HAP-1 (cell line): ENCODE data around the gene AVPR2.

Experiments used
- DNase-seq, 2 experiments: peaks; one replicate each; pipeline ENCODE4 v3.0.0-alpha.2; 2016 to 2020; ENCODE audit warnings: low spot score in 2 of 2
- H3K27me3 ChIP-seq: fragments of 250-450 bp; sonication (Bioruptor Pico); 2 replicates; pipeline ENCODE4 v1.5.1; 2020; ENCODE audit warnings: low read depth, mild to moderate bottlenecking, moderate library complexity
- H3K36me3 ChIP-seq: fragments of 250-450 bp; sonication (Bioruptor Pico); replicated peaks from 2 replicates; pipeline ENCODE4 v1.5.1; 2020; ENCODE audit warnings: mild to moderate bottlenecking
- H3K4me1 ChIP-seq: fragments of 250-450 bp; sonication (Bioruptor Pico); 2 replicates; pipeline ENCODE4 v1.5.1; 2020; ENCODE audit warnings: mild to moderate bottlenecking
- H3K4me3 ChIP-seq: fragments of 250-450 bp; sonication (Bioruptor Pico); 2 replicates; pipeline ENCODE4 v1.5.1; 2020; ENCODE audit warnings: mild to moderate bottlenecking, moderate library complexity
- H3K9me3 ChIP-seq: fragments of 250-450 bp; sonication (Bioruptor Pico); 2 replicates; pipeline ENCODE4 v1.5.1; 2020; ENCODE audit warnings: mild to moderate bottlenecking, moderate library complexity
- in situ Hi-C: fragments of 300-500 bp; cut with MboI; formaldehyde crosslinking; loops from 3 replicates; pipeline ENCODE4 v1.14.3; 2020; ENCODE audit warnings: low sequenced_read_pairs, inconsistent platforms, mixed read lengths

AVPR2 gene

DNA sequence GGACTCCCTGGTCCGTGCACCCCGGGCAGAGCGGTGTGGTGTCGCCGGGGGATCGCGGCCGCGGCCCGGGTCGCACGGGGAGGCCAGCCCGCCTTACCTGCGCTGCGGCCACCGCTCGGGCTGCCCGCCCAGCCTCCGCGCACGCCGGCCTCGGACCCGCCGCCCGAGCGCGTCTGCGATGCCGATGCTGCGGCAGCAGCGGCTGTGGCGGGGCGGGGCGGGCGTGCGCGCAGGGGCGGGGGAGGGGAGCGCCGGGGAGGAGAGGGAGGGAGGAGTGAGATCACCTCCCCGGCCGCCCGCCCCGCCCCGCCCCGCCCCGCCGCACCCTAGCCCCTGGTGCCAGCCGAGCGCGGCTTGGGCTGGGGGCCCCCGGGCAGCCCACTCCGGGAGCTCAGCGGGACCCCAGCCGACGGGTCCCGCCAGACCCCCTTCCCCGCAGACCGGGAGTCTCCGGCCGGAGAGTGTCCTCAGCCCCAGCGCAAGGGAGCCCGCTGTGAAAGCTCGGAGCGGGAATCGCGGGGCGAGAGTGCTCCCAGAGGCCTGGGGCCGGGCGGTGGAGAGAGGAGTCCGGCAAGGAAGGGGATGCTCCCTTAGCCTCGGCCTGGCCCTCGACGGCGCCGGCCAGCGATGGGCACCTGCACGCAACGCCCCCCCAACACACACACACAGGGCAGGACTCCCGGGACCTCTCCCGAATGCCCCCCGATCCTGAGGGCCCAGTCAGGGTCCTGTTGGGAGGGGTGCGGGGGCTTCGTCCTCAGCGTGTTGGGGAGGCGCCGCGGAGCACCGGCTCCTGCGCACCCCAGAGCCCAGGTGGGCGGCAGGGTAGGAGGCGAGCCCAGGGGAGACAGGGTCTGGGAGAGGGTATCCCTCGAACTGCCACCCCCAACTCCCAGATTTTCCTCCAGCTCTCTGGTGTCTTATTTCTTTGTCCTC, 18.2 kb upstream of the AVPR2 start, which contains the start of gene L1CAM:
Gene L1CAM (minus strand): TSS at position 206 of the 936 bp plus-strand sequence. CDS start 10,337 bp downstream, outside the sequence.
- Histone ChIP-seq H3K4me1 (peaks cover 5% of the 10 kb centered on the region; the same call in 1 of the 2 replicates), H3K27me3 (peaks cover 33% of the 10 kb centered on the region), H3K4me3 (peak within 1 kb of the TSS; percentile 27), H3K9me3 (no peaks in the 10 kb centered on the region), H3K36me3 (no peaks in the 10 kb centered on the region)
- peak; percentile 31 to 69 for DNase-seq
- in situ Hi-C loops: no loop called here

- Histone ChIP-seq H3K36me3 (no peaks in the 10 kb centered on the region), H3K4me1 (peaks cover 5% of the 10 kb centered on the region; the same call in 1 of the 2 replicates), H3K4me3 (no peak overlapping the region), H3K27me3 (peaks cover 30% of the 10 kb centered on the region), H3K9me3 (no peaks in the 10 kb centered on the region)
- no peak for DNase-seq
- in situ Hi-C loops: no loop called here
Measured at GRCh38 chrX:153886915-153887314, 17.6 kb upstream of the AVPR2 start.

GRCh38 chrX:153887385-153887784, 17.1 kb upstream of the AVPR2 start:
- in situ Hi-C loops: no loop called here
- Histone ChIP-seq H3K36me3 (no peaks in the 10 kb centered on the region), H3K4me3 (no peak overlapping the region)

GRCh38 chrX:153888344-153888743, 16.1 kb upstream of the AVPR2 start:
- H3K4me3 ChIP-seq: no peak overlapping the region
- peaks cover 5% of the 10 kb centered on the region; the same call in 1 of the 2 replicates for H3K4me1 ChIP-seq
- no peaks in the 10 kb centered on the region for H3K9me3 ChIP-seq
- H3K36me3 ChIP-seq: no peaks in the 10 kb centered on the region
- H3K27me3 ChIP-seq: peaks cover 34% of the 10 kb centered on the region
- no peak for DNase-seq
- in situ Hi-C loops: no loop called here

More at GRCh38 chrX:153887385-153887784, 17.1 kb upstream of the AVPR2 start:
- Histone ChIP-seq H3K27me3 (peaks cover 30% of the 10 kb centered on the region), H3K4me1 (peaks cover 5% of the 10 kb centered on the region; the same call in 1 of the 2 replicates), H3K9me3 (no peaks in the 10 kb centered on the region)
- DNase-seq: no peak

DNA sequence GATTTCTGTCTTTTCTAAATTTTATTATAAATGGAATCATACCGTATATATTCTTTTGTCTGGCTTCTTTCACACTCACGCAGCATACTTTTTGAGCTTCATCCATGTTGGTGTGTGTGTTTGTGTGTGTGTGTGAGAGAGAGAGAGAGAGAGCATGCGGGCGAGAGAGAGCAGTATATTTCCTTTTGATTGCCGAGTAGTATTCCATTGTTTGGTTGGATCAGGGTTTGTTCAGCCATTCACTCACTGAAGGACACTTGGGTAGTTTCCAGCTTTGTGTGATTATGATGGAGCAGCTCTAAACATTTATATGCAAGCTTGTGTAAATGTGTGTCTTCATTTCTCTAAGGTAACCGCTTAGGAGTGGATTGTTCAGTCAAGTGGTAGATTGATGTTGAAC, 15.3 kb upstream of the AVPR2 start:
- Histone ChIP-seq H3K4me1 (peaks cover 5% of the 10 kb centered on the region; the same call in 1 of the 2 replicates), H3K36me3 (no peaks in the 10 kb centered on the region), H3K9me3 (no peaks in the 10 kb centered on the region), H3K27me3 (peaks cover 34% of the 10 kb centered on the region), H3K4me3 (no peak overlapping the region)
- no peak for DNase-seq
- in situ Hi-C loops: no loop called here

DNA sequence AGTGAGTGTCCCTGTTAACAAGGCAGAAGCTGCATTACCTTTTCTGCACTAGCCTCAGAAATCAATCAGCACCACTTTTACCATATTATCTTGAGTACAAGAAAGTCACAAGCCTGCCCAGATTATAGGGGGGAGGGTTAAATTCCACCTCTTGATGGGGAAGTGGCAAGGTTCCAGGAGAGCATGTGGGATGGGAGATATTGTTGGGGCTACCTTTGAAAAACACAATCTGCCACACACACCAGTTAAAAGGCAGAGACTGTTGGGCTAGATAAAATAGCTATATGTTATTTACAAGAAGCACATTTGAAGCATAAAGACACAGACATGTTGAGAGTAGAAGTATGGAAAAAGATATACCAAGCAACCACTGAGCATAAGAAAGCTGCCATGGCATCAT, 6.6 kb upstream of the AVPR2 start:
- in situ Hi-C loops: no loop called here
- no peak overlapping the region for H3K4me3 ChIP-seq
- H3K36me3 ChIP-seq: no peaks in the 10 kb centered on the region
- H3K27me3 ChIP-seq: peaks cover 9% of the 10 kb centered on the region
- H3K4me1 ChIP-seq: no peaks in the 10 kb centered on the region
- DNase-seq: no peak
- no peaks in the 10 kb centered on the region for H3K9me3 ChIP-seq

GRCh38 chrX:153900831-153901752, 3.4 kb upstream of the AVPR2 start:
- Histone ChIP-seq H3K4me1 (no peaks in the 10 kb centered on the region), H3K9me3 (no peaks in the 10 kb centered on the region), H3K4me3 (no peak overlapping the region), H3K27me3 (peaks cover 8% of the 10 kb centered on the region), H3K36me3 (no peaks in the 10 kb centered on the region)
- in situ Hi-C loops: no loop called here
- DNase-seq: peak in 1 of 2 experiments; percentile 55

- no peaks in the 10 kb centered on the region for H3K9me3 ChIP-seq
- peaks cover 1% of the 10 kb centered on the region for H3K27me3 ChIP-seq
- no peak for DNase-seq
- in situ Hi-C loops: no loop called here
- no peak overlapping the region for H3K4me3 ChIP-seq
- no peaks in the 10 kb centered on the region for H3K36me3 ChIP-seq
- H3K4me1 ChIP-seq: no peaks in the 10 kb centered on the region
Measured at GRCh38 chrX:153901753-153902140, 2.7 kb upstream of the AVPR2 start.

- Histone ChIP-seq H3K4me1 (no peaks in the 10 kb centered on the region), H3K9me3 (no peaks in the 10 kb centered on the region), H3K4me3 (no peak overlapping the region), H3K27me3 (no peaks in the 10 kb centered on the region; the same call in 1 of the 2 replicates), H3K36me3 (no peaks in the 10 kb centered on the region)
- no peak for DNase-seq
- in situ Hi-C loops: no loop called here
Measured at GRCh38 chrX:153902385-153902784, 2.1 kb upstream of the AVPR2 start.

GRCh38 chrX:153903238-153903980, 1.1 kb upstream of the AVPR2 start:
- Histone ChIP-seq H3K9me3 (no peaks in the 10 kb centered on the region), H3K4me1 (no peaks in the 10 kb centered on the region), H3K27me3 (no peaks in the 10 kb centered on the region; the same call in 1 of the 2 replicates), H3K36me3 (no peaks in the 10 kb centered on the region), H3K4me3 (no peak overlapping the region)
- DNase-seq: no peak
- in situ Hi-C loops: no loop called here

DNA sequence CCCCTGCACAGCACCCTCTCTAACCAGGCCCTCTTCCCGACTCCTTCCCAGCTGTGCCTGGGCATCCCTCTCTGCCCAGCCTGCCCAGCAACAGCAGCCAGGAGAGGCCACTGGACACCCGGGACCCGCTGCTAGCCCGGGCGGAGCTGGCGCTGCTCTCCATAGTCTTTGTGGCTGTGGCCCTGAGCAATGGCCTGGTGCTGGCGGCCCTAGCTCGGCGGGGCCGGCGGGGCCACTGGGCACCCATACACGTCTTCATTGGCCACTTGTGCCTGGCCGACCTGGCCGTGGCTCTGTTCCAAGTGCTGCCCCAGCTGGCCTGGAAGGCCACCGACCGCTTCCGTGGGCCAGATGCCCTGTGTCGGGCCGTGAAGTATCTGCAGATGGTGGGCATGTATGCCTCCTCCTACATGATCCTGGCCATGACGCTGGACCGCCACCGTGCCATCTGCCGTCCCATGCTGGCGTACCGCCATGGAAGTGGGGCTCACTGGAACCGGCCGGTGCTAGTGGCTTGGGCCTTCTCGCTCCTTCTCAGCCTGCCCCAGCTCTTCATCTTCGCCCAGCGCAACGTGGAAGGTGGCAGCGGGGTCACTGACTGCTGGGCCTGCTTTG, 1.1 kb downstream of the AVPR2 start:
- no peak overlapping the region for H3K4me3 ChIP-seq
- no peaks in the 10 kb centered on the region; the same call in 1 of the 2 replicates for H3K27me3 ChIP-seq
- no peaks in the 10 kb centered on the region for H3K4me1 ChIP-seq
- DNase-seq: no peak
- in situ Hi-C loops: no loop called here
- H3K36me3 ChIP-seq: no peaks in the 10 kb centered on the region
- H3K9me3 ChIP-seq: no peaks in the 10 kb centered on the region

- H3K27me3 ChIP-seq: no peaks in the 10 kb centered on the region; the same call in 1 of the 2 replicates
- no peaks in the 10 kb centered on the region for H3K4me1 ChIP-seq
- no peak for DNase-seq
- no peaks in the 10 kb centered on the region for H3K36me3 ChIP-seq
- in situ Hi-C loops: no loop called here
- H3K4me3 ChIP-seq: no peak overlapping the region
- no peaks in the 10 kb centered on the region for H3K9me3 ChIP-seq
Measured at GRCh38 chrX:153906126-153906917, 1.8 kb downstream of the AVPR2 start.
